Measurements from ENCODE around the gene TMEM134. TPM values are rescaled to one million over a fixed set of nuclear protein-coding genes. Genes with fewer than 3 reads are reported as not detected.

The TMEM134 gene
- total and polyA plus RNA-seq, 9 of the 15 experiments (the other 6 are each of a cell fraction or from before 2014, with no cell fraction given) = 0.63 to 48.4 (median 10.7) TPM

DNA sequence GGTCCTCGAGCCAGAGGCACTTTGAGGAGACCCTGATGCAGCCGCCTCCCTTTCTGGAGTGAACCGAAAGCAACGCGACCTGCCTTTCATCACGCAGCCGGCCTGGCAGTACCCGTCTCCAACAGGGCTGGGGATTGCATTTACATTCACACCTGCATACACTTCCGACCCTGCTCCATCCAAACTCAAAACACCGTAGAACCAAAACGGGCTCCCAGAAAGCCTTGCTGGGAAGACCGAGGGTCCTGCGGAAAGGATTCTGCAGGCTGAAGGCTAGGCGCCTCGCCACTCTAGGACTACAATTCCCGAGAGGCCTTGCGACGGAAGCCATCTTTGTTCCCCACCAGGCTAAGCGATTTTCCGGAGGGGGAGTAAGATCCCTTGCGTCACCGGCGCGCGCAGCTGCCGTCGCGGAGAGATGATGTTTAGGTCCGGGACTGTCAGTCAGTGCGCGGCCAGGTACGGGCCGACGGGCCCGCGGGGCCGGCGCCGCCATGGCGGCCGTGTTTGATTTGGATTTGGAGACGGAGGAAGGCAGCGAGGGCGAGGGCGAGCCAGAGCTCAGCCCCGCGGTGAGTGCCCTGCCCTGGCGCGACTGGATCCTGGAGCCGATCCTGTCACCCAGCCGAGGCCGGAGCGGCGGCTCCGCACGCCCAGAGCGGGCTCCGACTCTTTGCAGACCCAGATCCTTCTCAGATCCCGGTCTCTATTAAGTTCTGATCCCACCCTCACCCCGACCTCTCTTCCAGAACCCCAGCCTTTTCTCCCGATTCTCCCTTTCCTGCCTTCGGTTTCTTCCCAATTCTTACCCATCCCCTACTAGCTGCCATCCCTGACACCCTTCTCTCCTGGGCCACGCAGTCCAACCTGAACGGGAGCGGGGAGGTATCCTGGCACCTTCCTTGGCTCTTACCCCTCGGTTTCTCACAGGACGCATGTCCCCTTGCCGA, 40.7 kb downstream of the TMEM134 start, which contains the start of gene RPS6KB2 (continued):
- TF ChIP-seq ELF1 (tag; IDR thresholded peaks at IDR 0.05) (peak; percentile 65; the same call in 1 of the 2 replicates), RBBP5 (IDR thresholded peaks at IDR 0.05; ENCODE audit: borderline replicate concordance, insufficient read depth, low read length, poor library complexity, severe bottlenecking) (peak; percentile 94), FOXJ3 (CRISPR knock-in tag; IDR thresholded peaks at IDR 0.05) (no peak), ELF4 (CRISPR knock-in tag; IDR thresholded peaks at IDR 0.05) (no peak), HMG20A (CRISPR knock-in tag; conservative IDR thresholded peaks at IDR 0.05) (no peak), MCM5 (IDR thresholded peaks at IDR 0.05; ENCODE audit: low read depth) (no peak), HCFC1 (IDR thresholded peaks at IDR 0.05; ENCODE audit: low read depth, low read length) (peak; percentile 98), RB1 (IDR thresholded peaks at IDR 0.05; ENCODE audit: low read depth) (peak; percentile 94), MTA1 (IDR thresholded peaks at IDR 0.05; ENCODE audit: borderline replicate concordance) (peak; percentile 100), ATF1 (CRISPR knock-in tag; IDR thresholded peaks at IDR 0.05) (peak; percentile 98), ATF1 (tag; IDR thresholded peaks at IDR 0.05) (peak; percentile 100), BRD4 (IDR thresholded peaks at IDR 0.05) (no peak), ZFP1 (CRISPR knock-in tag; IDR thresholded peaks at IDR 0.05) (no peak), ZFPM2 (CRISPR knock-in tag; IDR thresholded peaks at IDR 0.05) (no peak), TCF7L2 (IDR thresholded peaks at IDR 0.05; ENCODE audit: low read depth, low read length) (no peak), ZNF764 (CRISPR knock-in tag; IDR thresholded peaks at IDR 0.05; ENCODE audit: low read depth) (no peak)
- TF ChIP-seq, protein P1, sequence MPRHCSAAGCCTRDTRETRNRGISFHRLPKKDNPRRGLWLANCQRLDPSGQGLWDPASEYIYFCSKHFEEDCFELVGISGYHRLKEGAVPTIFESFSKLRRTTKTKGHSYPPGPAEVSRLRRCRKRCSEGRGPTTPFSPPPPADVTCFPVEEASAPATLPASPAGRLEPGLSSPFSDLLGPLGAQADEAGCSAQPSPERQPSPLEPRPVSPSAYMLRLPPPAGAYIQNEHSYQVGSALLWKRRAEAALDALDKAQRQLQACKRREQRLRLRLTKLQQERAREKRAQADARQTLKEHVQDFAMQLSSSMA (CRISPR knock-in tag; IDR thresholded peaks at IDR 0.05) = no peak
- TF ChIP-seq, protein P2, sequence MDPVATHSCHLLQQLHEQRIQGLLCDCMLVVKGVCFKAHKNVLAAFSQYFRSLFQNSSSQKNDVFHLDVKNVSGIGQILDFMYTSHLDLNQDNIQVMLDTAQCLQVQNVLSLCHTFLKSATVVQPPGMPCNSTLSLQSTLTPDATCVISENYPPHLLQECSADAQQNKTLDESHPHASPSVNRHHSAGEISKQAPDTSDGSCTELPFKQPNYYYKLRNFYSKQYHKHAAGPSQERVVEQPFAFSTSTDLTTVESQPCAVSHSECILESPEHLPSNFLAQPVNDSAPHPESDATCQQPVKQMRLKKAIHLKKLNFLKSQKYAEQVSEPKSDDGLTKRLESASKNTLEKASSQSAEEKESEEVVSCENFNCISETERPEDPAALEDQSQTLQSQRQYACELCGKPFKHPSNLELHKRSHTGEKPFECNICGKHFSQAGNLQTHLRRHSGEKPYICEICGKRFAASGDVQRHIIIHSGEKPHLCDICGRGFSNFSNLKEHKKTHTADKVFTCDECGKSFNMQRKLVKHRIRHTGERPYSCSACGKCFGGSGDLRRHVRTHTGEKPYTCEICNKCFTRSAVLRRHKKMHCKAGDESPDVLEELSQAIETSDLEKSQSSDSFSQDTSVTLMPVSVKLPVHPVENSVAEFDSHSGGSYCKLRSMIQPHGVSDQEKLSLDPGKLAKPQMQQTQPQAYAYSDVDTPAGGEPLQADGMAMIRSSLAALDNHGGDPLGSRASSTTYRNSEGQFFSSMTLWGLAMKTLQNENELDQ (CRISPR knock-in tag; IDR thresholded peaks at IDR 0.05; ENCODE audit: borderline replicate concordance) = no peak
- TF ChIP-seq, protein P3, sequence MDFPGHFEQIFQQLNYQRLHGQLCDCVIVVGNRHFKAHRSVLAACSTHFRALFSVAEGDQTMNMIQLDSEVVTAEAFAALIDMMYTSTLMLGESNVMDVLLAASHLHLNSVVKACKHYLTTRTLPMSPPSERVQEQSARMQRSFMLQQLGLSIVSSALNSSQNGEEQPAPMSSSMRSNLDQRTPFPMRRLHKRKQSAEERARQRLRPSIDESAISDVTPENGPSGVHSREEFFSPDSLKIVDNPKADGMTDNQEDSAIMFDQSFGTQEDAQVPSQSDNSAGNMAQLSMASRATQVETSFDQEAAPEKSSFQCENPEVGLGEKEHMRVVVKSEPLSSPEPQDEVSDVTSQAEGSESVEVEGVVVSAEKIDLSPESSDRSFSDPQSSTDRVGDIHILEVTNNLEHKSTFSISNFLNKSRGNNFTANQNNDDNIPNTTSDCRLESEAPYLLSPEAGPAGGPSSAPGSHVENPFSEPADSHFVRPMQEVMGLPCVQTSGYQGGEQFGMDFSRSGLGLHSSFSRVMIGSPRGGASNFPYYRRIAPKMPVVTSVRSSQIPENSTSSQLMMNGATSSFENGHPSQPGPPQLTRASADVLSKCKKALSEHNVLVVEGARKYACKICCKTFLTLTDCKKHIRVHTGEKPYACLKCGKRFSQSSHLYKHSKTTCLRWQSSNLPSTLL (IDR thresholded peaks at IDR 0.05) = no peak
- TF ChIP-seq, protein P4, sequence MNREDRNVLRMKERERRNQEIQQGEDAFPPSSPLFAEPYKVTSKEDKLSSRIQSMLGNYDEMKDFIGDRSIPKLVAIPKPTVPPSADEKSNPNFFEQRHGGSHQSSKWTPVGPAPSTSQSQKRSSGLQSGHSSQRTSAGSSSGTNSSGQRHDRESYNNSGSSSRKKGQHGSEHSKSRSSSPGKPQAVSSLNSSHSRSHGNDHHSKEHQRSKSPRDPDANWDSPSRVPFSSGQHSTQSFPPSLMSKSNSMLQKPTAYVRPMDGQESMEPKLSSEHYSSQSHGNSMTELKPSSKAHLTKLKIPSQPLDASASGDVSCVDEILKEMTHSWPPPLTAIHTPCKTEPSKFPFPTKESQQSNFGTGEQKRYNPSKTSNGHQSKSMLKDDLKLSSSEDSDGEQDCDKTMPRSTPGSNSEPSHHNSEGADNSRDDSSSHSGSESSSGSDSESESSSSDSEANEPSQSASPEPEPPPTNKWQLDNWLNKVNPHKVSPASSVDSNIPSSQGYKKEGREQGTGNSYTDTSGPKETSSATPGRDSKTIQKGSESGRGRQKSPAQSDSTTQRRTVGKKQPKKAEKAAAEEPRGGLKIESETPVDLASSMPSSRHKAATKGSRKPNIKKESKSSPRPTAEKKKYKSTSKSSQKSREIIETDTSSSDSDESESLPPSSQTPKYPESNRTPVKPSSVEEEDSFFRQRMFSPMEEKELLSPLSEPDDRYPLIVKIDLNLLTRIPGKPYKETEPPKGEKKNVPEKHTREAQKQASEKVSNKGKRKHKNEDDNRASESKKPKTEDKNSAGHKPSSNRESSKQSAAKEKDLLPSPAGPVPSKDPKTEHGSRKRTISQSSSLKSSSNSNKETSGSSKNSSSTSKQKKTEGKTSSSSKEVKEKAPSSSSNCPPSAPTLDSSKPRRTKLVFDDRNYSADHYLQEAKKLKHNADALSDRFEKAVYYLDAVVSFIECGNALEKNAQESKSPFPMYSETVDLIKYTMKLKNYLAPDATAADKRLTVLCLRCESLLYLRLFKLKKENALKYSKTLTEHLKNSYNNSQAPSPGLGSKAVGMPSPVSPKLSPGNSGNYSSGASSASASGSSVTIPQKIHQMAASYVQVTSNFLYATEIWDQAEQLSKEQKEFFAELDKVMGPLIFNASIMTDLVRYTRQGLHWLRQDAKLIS (CRISPR knock-in tag; IDR thresholded peaks at IDR 0.05) = 0 out of 2 replicates have a peak, but pooled peaks have one; percentile 67

Measured in K562 (cell line).